Endothelial cell of umbilical vein (primary cell): ENCODE data around the gene PCED1B. TPM values are rescaled to one million over a fixed set of nuclear protein-coding genes. Genes with fewer than 3 reads are reported as not detected.

Experiments used
- BruUV-seq: library from RNA; stranded (reverse); fragments of 400-500 nt; replicated peaks from 2 replicates; lab custom pipeline; 2021; lab: Mats Ljungman, UMichigan
- CTCF ChIA-PET: fragments of 300-600, 350-600 bp; sonication (Branson Sonifier 250); formaldehyde crosslinking; loops from one replicate; lab custom pipeline; 2021; ENCODE audit warnings: antibody characterized with exemption, inconsistent platforms; lab: Charles Lee
- POLR2A ChIA-PET: fragments of 300-600, 350-600 bp; sonication (Branson Sonifier 250); formaldehyde crosslinking; loops from one replicate; lab custom pipeline; 2021; ENCODE audit warnings: antibody characterized with exemption, inconsistent platforms; lab: Charles Lee
- DNase-seq: peaks from one replicate; pipeline ENCODE4 v3.0.0-alpha.2; 2011; ENCODE audit warnings: low read depth, low spot score
- FAIRE-seq: peaks from 2 replicates; lab custom pipeline; 2011; peaks lifted over from hg19 to GRCh38; lab: Jason Lieb, UNC
- H2AFZ ChIP-seq: 2 replicates; pipeline ENCODE4 v1.6.0; 2012; ENCODE audit warnings: low read depth, low read length, control low read depth, inconsistent platforms
- H3K27ac ChIP-seq: 2 replicates; pipeline ENCODE4 v1.5.1; 2011; ENCODE audit warnings: low read depth, mild to moderate bottlenecking, control low read depth, low read length, moderate library complexity; ENCODE audit not compliant: insufficient read depth
- H3K27me3 ChIP-seq, 2 experiments: 2 replicates each; pipeline versions ENCODE4 v1.6.0 to v1.6.1; 2011; ENCODE audit warnings: low read length in 2 of 2, mixed read lengths in 1 of 2; ENCODE audit not compliant: control insufficient read depth in 2 of 2, insufficient read depth in 2 of 2
- H3K36me3 ChIP-seq, 2 experiments: 2 replicates in 1 of 2; 3 replicates in 1 of 2; pipeline ENCODE4 v1.5.1; 2011; ENCODE audit warnings: low read length in 2 of 2, mild to moderate bottlenecking in 1 of 2, moderate library complexity in 1 of 2; ENCODE audit not compliant: control insufficient read depth in 2 of 2, insufficient read depth in 2 of 2; ENCODE audit errors: extremely low read depth in 1 of 2
- H3K4me1 ChIP-seq: 3 replicates; pipeline ENCODE4 v1.5.1; 2011; ENCODE audit warnings: mild to moderate bottlenecking, low read length; ENCODE audit not compliant: control insufficient read depth, insufficient read depth; ENCODE audit errors: extremely low read depth
- H3K4me2 ChIP-seq: 2 replicates; pipeline ENCODE4 v1.6.1; 2011; ENCODE audit warnings: low read length, control low read depth, mixed read lengths; ENCODE audit not compliant: insufficient read depth
- H3K4me3 ChIP-seq, 3 experiments: fragments of 200-600 bp in 1 of 3; sonication (generic), shearing (Covaris generic) in 1 of 3; replicated peaks in 1 of 3; 2 replicates each; pipeline ENCODE4 v1.5.1; 2011 to 2016; ENCODE audit warnings: control low read depth in 3 of 3, low read length in 3 of 3, mild to moderate bottlenecking in 2 of 3, inconsistent platforms in 1 of 3, low read depth in 1 of 3, moderate library complexity in 1 of 3; ENCODE audit not compliant: insufficient read depth in 1 of 3
- H3K79me2 ChIP-seq: 2 replicates; pipeline ENCODE4 v1.6.0; 2012; ENCODE audit warnings: low read length, inconsistent platforms; ENCODE audit not compliant: control insufficient read depth, insufficient read depth
- H3K9ac ChIP-seq: replicated peaks from 2 replicates; pipeline ENCODE3; 2011; ENCODE audit warnings: low read length, control low read depth; ENCODE audit not compliant: insufficient read depth; ENCODE audit errors: extremely low read depth
- H3K9me1 ChIP-seq: replicated peaks from 3 replicates; pipeline ENCODE4 v1.6.0; 2011; ENCODE audit warnings: mild to moderate bottlenecking, low read length; ENCODE audit not compliant: control insufficient read depth, insufficient read depth; ENCODE audit errors: extremely low read depth
- H3K9me3 ChIP-seq: replicated peaks from 2 replicates; pipeline ENCODE4 v1.5.1; 2012; ENCODE audit warnings: low read length, inconsistent platforms; ENCODE audit not compliant: control insufficient read depth, insufficient read depth
- H4K20me1 ChIP-seq: replicated peaks from 2 replicates; pipeline ENCODE3; 2011; ENCODE audit warnings: mild to moderate bottlenecking, low read length; ENCODE audit not compliant: control insufficient read depth, insufficient read depth; ENCODE audit errors: extremely low read depth
- CTCF ChIP-seq, 2 donors: IDR thresholded peaks; 1 replicate in 1 of 2; 2 replicates in 1 of 2; pipeline ENCODE4 v1.5.1; 2011; ENCODE audit warnings: low read length in 2 of 2, mild to moderate bottlenecking in 2 of 2, moderate library complexity in 2 of 2, control low read depth in 1 of 2, inconsistent platforms in 1 of 2, low read depth in 1 of 2; ENCODE audit not compliant: insufficient read depth in 1 of 2; ENCODE audit errors: extremely low read depth in 1 of 2
- EZH2 ChIP-seq: IDR thresholded peaks from 2 replicates; pipeline ENCODE4 v1.6.1; 2012; ENCODE audit warnings: borderline replicate concordance, low read depth, mild to moderate bottlenecking, moderate library complexity, low read length, inconsistent platforms; ENCODE audit not compliant: severe bottlenecking
- FOS ChIP-seq: IDR thresholded peaks from 2 replicates; pipeline ENCODE4 v1.6.1; 2011; ENCODE audit warnings: mild to moderate bottlenecking, low read length, moderate library complexity, borderline replicate concordance; ENCODE audit not compliant: insufficient read depth
- GATA2 ChIP-seq: IDR thresholded peaks from 2 replicates; pipeline ENCODE4 v1.7.0; 2011; ENCODE audit warnings: low read depth, mild to moderate bottlenecking, moderate library complexity, mixed read lengths, low read length; ENCODE audit not compliant: insufficient read length, insufficient read depth
- JUN ChIP-seq: IDR thresholded peaks from 2 replicates; pipeline ENCODE4 v1.6.1; 2011; ENCODE audit warnings: borderline replicate concordance, low read depth; ENCODE audit not compliant: insufficient read length, insufficient read depth
- MAX ChIP-seq: IDR thresholded peaks from 2 replicates; pipeline ENCODE4 v1.6.1; 2011; ENCODE audit not compliant: insufficient read depth, insufficient read length
- MYC ChIP-seq: IDR thresholded peaks from one replicate; pipeline ENCODE4 v1.6.1; 2011; ENCODE audit warnings: mild to moderate bottlenecking, low read depth, low read length
- POLR2A ChIP-seq: IDR thresholded peaks from 2 replicates; pipeline ENCODE4 v1.6.1; 2012; ENCODE audit warnings: low read depth, mild to moderate bottlenecking, control low read depth, low read length
- POLR2AphosphoS5 ChIP-seq: IDR thresholded peaks from 2 replicates; pipeline ENCODE4 v1.6.1; 2012; ENCODE audit warnings: low read depth, mild to moderate bottlenecking, control low read depth, low read length, moderate library complexity; ENCODE audit not compliant: insufficient read depth
- dilution Hi-C: fragments of 300-500 bp; cut with MboI; formaldehyde crosslinking; loops from one replicate; pipeline ENCODE4 v1.15.0; 2019; ENCODE audit warnings: low sequenced_read_pairs; ENCODE audit not compliant: extremely low pct_ligation_motif_present
- intact Hi-C: fragments of 100-400 bp; cut with micrococcal nuclease; formaldehyde crosslinking; loops from one replicate; pipeline ENCODE4 v1.10.0; 2022
- polyA plus RNA-seq, 4 experiments: library from polyadenylated mRNA; depleted of rRNA in 3 of 4; stranded (reverse) in 3 of 4; unstranded in 1 of 4; fragments of >200 nt; gene quantifications; 2 replicates each; pipeline versions ENCODE4 v1.2.1 to v1.2.3, GENCODE V29; 2011 to 2012; ENCODE audit warnings: missing spikeins in 1 of 4
- total RNA-seq: library from RNA; stranded (reverse); gene quantifications from 2 replicates; pipeline ENCODE4 v1.2.3, GENCODE V29; 2021

The PCED1B gene
- total and polyA plus RNA-seq, 2 donors (not counting 3 experiments of a cell fraction or from before 2014, with no cell fraction given) = 1.7 to 2.6 TPM

- Histone ChIP-seq H3K79me2 (no peaks in the 10 kb centered on the region), H3K27ac (no peak overlapping the region), H3K9me1 (no peaks in the 10 kb centered on the region), H3K9ac (no peak overlapping the region), H3K4me3 (no peak overlapping the region), H3K36me3 (no peaks in the 10 kb centered on the region), H3K4me1 (no peaks in the 10 kb centered on the region), H3K27me3 (no peaks in the 10 kb centered on the region), H3K9me3 (no peaks in the 10 kb centered on the region), H3K4me2 (no peak overlapping the region), H4K20me1 (no peaks in the 10 kb centered on the region), H2AFZ (no peak overlapping the region)
- dilution Hi-C loops (no loop called here), intact Hi-C loops (no loop called here)
- TF ChIP-seq CTCF (IDR thresholded peaks at IDR 0.05; ENCODE audit: extremely low read depth in 1 of 2, insufficient read depth in 1 of 2, low read depth in 1 of 2, low read length in 2 of 2) (no peak), EZH2 (no peak), GATA2 (no peak), JUN (no peak), FOS (no peak), POLR2A (no peak), MAX (no peak), MYC (no peak), POLR2AphosphoS5 (no peak)
- ChIA-PET POLR2A (interaction anchor here (0.7 kb wide), 1 partner anchor 227 kb away, joined by 3 read pairs; no protein-coding TSS in a partner anchor), CTCF (interaction anchor here (1.0 to 1.3 kb wide), 2 partner anchors 43 to 322 kb away, joined by 3 read pairs; no protein-coding TSS in a partner anchor)
- no peak for DNase-seq
- no peak for FAIRE-seq
- BruUV-seq = no TSS peak
Measured at GRCh38 chr12:47075192-47076084, 4.0 kb upstream of the PCED1B start.
